ENCODE data around the gene RAE1.

GRCh38 chr20:57394121-57395082, 43.3 kb downstream of the RAE1 start:
- TF ChIP-seq CTCF (IDR thresholded peaks at IDR 0.05; ENCODE audit: control extremely low read depth in 1 of 3, insufficient read depth in 1 of 3, low read depth in 1 of 3, low read length in 3 of 3) (no peak), POLR2A (IDR thresholded peaks at IDR 0.05; ENCODE audit: control extremely low read depth in 1 of 2, low read depth in 2 of 2, low read length in 2 of 2) (no peak)

All from H1 (cell line).